ENCODE measurements around the gene STIM2. TPM values are rescaled to one million over a fixed set of nuclear protein-coding genes. Genes with fewer than 3 reads are reported as not detected.

Gene STIM2
- total RNA-seq, 2 donors from 2014 or later = 9.2 to 10.5 TPM

- no peak for TF ChIP-seq CTCF (IDR thresholded peaks at IDR 0.05)
- H3K9me3 ChIP-seq = no peaks in the 10 kb centered on the region
- H3K27ac ChIP-seq = no peak overlapping the region
- H3K27me3 ChIP-seq = no peaks in the 10 kb centered on the region
- H3K4me1 ChIP-seq = peaks cover 0 to 8% of the 10 kb centered on the region in 2 donors
- no peak for DNase-seq (ENCODE audit: low spot score)
- no peaks in the 10 kb centered on the region for H3K36me3 ChIP-seq
- no peak overlapping the region for H3K4me3 ChIP-seq
Measured at GRCh38 chr4:26878794-26879391, 18.3 kb downstream of the STIM2 start.

GRCh38 chr4:26879805-26880204 lies 19.2 kb downstream of the STIM2 start:
- no peak for TF ChIP-seq CTCF (IDR thresholded peaks at IDR 0.05)
- H3K9me3 ChIP-seq = no peaks in the 10 kb centered on the region
- peaks cover 0 to 16% of the 10 kb centered on the region in 2 donors for H3K4me1 ChIP-seq
- no peak overlapping the region for H3K27ac ChIP-seq
- DNase-seq (ENCODE audit: low spot score) = no peak
- H3K4me3 ChIP-seq = no peak overlapping the region
- H3K36me3 ChIP-seq = no peaks in the 10 kb centered on the region
- no peaks in the 10 kb centered on the region for H3K27me3 ChIP-seq

DNA sequence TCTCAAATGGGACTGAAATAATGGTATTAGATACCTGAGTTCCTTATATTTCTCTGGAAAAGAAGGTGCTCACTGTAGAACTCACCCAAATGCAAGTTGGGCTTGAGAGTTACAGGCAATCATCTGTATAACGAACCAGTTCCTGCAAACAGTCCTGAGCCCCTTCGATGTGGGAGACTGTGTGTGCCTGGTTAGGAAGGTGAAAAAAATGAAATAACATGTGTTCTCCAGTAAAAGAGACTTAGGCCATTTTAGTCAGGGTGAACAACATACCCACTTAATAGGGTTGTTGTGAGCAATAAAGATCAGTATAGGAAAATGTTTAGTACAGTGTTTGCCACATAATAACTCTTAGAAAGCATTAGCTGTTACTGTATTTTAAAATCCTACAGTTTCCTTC lies 23.4 kb downstream of the STIM2 start:
- DNase-seq (ENCODE audit: low spot score) = no peak
- Histone ChIP-seq H3K9me3 (no peaks in the 10 kb centered on the region), H3K27ac (no peak overlapping the region), H3K36me3 (no peaks in the 10 kb centered on the region), H3K4me3 (no peak overlapping the region), H3K4me1 (peaks cover 0 to 16% of the 10 kb centered on the region in 2 donors), H3K27me3 (no peaks in the 10 kb centered on the region)
- TF ChIP-seq CTCF (IDR thresholded peaks at IDR 0.05) = no peak

DNA sequence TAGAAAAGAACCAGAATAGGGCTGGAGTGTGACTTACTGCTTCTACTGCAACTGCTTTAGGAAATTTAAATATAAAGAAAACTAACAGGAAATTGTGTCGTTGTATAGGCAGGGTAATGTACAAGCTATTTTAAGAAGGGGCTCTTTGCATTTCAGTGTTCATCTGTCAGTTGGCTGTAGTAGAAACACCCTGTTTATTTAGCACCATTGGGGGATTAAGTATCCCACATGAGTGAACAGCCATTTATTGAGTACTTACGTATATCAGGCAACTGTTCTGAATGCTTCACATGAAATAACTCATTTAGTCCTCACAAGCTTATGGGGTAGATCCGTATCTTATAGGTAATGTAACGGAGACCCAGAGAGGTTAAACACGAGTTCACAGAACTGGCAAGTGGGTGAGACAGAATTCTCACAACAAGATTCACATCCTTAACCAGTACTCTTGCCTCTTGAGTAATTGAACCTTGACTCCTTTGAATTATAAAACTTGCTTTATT lies 23.9 kb downstream of the STIM2 start:
- no peak for TF ChIP-seq CTCF (IDR thresholded peaks at IDR 0.05)
- H3K4me1 ChIP-seq = peaks cover 0 to 16% of the 10 kb centered on the region in 2 donors
- H3K27ac ChIP-seq = no peak overlapping the region
- no peak for DNase-seq (ENCODE audit: low spot score)
- H3K4me3 ChIP-seq = no peak overlapping the region
- no peaks in the 10 kb centered on the region for H3K36me3 ChIP-seq
- no peaks in the 10 kb centered on the region for H3K27me3 ChIP-seq
- no peaks in the 10 kb centered on the region for H3K9me3 ChIP-seq

DNA sequence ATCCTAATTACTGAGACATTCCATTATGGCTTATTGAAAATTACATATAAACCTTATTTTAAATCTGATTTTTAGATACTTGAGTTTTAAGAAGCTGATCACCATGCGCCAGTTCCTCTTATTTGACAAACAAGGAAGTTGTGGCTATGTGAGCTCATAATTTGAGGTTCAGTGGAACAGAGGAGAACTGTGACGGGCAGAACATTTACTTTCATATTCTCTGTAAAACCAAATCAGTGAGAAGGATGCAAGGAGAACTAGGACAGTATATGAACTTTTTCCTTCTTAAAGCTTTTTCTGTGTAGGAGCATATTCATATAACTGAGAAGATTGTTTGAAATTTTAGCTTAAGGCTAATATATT lies 25.3 kb downstream of the STIM2 start:
- no peak for TF ChIP-seq CTCF (IDR thresholded peaks at IDR 0.05)
- Histone ChIP-seq H3K4me1 (peaks cover 0 to 9% of the 10 kb centered on the region in 2 donors), H3K27ac (no peak overlapping the region), H3K36me3 (no peaks in the 10 kb centered on the region), H3K4me3 (no peak overlapping the region), H3K27me3 (no peaks in the 10 kb centered on the region), H3K9me3 (no peaks in the 10 kb centered on the region)
- DNase-seq (ENCODE audit: low spot score) = no peak

- H3K4me3 ChIP-seq = no peak overlapping the region
- peaks cover 0 to 9% of the 10 kb centered on the region in 2 donors for H3K4me1 ChIP-seq
- TF ChIP-seq CTCF (IDR thresholded peaks at IDR 0.05) = no peak
- H3K27ac ChIP-seq = no peak overlapping the region
- no peaks in the 10 kb centered on the region for H3K27me3 ChIP-seq
- no peaks in the 10 kb centered on the region for H3K9me3 ChIP-seq
- no peak for DNase-seq (ENCODE audit: low spot score)
- H3K36me3 ChIP-seq = no peaks in the 10 kb centered on the region
Measured at GRCh38 chr4:26887143-26887542, 26.5 kb downstream of the STIM2 start.
